AG09309 (cell line): ENCODE results near the gene XPO4.

Experiments used
- DNase-seq: peaks from one replicate; pipeline ENCODE4 v3.0.0-alpha.2; 2010; ENCODE audit warnings: low read depth
- H3K4me3 ChIP-seq: 2 replicates; pipeline ENCODE4 v1.5.1; 2011; ENCODE audit warnings: mild to moderate bottlenecking, low read depth, low read length, moderate library complexity; ENCODE audit not compliant: control insufficient read depth
- TF ChIP-seq, protein P1 (sequence below): IDR thresholded peaks from 2 replicates; pipeline ENCODE4 v1.5.1; 2011; ENCODE audit warnings: mild to moderate bottlenecking, low read depth, low read length, inconsistent platforms; ENCODE audit not compliant: insufficient read depth, control insufficient read depth; ENCODE audit errors: missing control alignments

XPO4 gene

GRCh38 chr13:20796791-20797508 lies 105.6 kb downstream of the XPO4 start:
- TF ChIP-seq, protein P1, sequence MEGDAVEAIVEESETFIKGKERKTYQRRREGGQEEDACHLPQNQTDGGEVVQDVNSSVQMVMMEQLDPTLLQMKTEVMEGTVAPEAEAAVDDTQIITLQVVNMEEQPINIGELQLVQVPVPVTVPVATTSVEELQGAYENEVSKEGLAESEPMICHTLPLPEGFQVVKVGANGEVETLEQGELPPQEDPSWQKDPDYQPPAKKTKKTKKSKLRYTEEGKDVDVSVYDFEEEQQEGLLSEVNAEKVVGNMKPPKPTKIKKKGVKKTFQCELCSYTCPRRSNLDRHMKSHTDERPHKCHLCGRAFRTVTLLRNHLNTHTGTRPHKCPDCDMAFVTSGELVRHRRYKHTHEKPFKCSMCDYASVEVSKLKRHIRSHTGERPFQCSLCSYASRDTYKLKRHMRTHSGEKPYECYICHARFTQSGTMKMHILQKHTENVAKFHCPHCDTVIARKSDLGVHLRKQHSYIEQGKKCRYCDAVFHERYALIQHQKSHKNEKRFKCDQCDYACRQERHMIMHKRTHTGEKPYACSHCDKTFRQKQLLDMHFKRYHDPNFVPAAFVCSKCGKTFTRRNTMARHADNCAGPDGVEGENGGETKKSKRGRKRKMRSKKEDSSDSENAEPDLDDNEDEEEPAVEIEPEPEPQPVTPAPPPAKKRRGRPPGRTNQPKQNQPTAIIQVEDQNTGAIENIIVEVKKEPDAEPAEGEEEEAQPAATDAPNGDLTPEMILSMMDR, result no peak
- DNase-seq, result no peak
- H3K4me3 ChIP-seq, result no peak overlapping the region

DNA sequence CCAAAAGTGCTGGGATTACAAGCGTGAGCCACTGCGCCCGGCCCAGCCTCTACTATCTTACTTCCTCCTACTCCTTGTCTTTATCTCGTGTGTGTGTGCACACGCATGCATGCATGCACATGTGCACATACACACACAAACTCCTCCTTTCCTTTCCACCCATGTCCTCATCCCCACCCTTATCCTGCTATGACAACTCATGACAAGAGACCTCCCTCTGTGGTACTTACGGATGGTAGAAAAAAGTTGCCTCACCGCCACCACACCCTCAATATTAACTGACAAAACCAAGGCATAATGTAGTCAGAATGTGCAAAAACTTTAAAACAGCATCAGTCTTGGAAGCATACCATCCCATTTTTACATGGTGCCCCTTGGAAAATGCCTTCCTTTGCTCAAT lies 112.9 kb downstream of the XPO4 start:
- DNase-seq, result no peak
- no peak overlapping the region for H3K4me3 ChIP-seq
- TF ChIP-seq, protein P1, result no peak

DNA sequence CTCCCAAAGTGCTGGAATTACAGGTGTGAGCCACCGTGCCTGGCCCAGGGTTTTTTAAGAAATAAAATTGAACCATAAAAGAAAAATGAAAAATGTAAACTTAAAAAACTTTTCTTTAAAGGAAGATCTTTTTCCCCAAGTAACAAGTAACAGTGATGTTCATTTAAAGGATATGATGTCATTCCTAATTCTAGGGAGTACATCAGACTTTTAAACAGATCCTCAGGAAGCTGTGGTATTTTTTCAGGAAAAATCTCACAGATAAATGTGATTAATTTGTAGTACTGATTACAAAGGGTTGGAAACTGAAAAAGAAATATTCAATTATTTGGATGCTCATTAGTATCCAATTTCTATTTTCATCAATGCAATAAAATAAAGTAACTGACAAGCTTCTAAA lies 114.2 kb downstream of the XPO4 start:
- DNase-seq, result no peak
- TF ChIP-seq, protein P1, result no peak
- H3K4me3 ChIP-seq, result no peak overlapping the region

- DNase-seq, result no peak
- H3K4me3 ChIP-seq, result no peak overlapping the region
- TF ChIP-seq, protein P1, result no peak
Observed at GRCh38 chr13:20787180-20787579, 115.4 kb downstream of the XPO4 start.

GRCh38 chr13:20782116-20782708 lies 120.3 kb downstream of the XPO4 start:
- no peak for DNase-seq
- H3K4me3 ChIP-seq, result no peak overlapping the region
- TF ChIP-seq, protein P1, result no peak

DNA sequence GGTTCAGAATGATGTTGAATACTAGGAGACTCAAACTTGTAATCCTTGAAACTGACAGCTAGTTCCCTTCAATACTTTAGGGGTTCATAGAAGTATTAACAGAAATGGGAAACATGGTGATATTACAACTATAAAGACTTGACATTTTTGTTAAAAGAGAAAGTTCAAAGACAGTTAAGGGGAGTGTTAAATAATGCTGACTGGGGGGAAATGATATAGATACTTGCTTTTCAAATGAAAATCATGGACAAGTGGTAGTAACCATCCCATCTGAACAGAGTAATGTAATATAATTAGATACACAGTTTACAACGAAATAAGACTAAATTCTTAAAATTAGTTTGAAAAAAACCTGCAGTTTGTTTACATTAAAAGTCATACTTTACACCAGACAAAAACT lies 122.2 kb downstream of the XPO4 start:
- H3K4me3 ChIP-seq, result no peak overlapping the region
- TF ChIP-seq, protein P1, result no peak
- no peak for DNase-seq
